Hematopoietic multipotent progenitor cell treated with erythropoietin and hydrocortisone succinate and interleukin-3 and kit ligand, for 6 days (in vitro differentiated cells): ENCODE data around the gene PCDH9.
A peak's percentile ranks its signal among the peaks of the same experiment; 100 is the strongest.

Source experiments
- DNase-seq: peaks from one replicate; pipeline ENCODE4 v3.0.0-alpha.2; 2015

Gene PCDH9

DNA sequence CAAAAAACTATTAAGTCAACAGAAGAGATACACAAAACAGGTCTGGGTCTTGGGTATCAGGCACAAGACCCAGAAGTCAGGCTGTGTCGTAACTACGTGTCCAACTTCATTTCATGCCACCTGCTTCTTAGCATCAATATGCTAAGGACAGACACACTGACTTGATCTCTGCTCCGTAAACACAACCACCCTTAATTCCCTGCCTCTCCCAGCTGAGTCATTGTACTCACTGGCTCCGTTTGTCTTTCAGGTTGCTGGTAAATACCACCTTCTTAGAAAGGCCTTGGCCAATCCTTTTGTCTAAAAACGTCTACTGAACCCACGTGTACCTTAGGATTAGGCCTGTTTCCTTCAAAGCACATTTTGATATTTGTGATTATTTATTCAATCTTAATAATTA is 726.2 kb downstream of the PCDH9 start:
- DNase-seq = no peak

DNA sequence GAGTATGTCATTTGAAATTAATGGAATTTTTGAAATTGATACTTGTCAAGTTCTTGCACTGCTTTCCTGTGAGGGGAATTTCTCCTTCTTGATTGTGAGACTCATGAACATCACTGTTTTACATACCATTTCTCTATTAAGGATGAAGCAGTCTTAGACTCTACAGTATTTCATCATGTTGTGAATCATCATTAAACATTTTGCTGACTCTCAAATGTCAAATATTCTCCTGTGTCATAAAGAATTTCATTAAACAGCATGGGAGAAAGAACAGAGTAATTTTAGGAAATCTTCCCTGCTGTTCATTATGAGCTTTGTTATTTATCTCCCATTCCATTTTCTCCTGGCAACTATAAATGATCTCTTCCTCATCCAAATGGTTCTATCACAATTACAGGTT is 729.0 kb downstream of the PCDH9 start:
- no peak for DNase-seq

DNA sequence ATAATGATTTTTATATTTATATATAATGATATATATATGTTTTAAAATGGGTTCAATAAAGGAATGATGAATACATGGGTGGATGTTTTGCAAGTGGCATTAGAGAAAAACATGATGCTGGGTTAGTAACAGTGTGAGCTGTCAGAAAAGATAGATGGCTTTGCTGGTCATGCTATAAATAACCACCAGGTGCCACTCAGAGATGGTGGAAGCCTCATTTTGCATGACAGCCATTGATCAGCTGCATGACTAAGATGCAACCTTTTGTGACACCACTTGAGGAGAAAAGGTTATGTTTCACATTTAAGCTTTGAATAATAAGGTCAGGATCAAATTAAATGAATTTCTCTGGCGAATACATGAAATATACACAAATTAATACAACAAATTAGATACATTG is 737.7 kb downstream of the PCDH9 start:
- peak; percentile 9 for DNase-seq

GRCh38 chr13:66491251-66491650 is 738.9 kb downstream of the PCDH9 start:
- no peak for DNase-seq

- no peak for DNase-seq
These were observed 740.5 kb downstream of the PCDH9 start for GRCh38 chr13:66489586-66489985.

DNA sequence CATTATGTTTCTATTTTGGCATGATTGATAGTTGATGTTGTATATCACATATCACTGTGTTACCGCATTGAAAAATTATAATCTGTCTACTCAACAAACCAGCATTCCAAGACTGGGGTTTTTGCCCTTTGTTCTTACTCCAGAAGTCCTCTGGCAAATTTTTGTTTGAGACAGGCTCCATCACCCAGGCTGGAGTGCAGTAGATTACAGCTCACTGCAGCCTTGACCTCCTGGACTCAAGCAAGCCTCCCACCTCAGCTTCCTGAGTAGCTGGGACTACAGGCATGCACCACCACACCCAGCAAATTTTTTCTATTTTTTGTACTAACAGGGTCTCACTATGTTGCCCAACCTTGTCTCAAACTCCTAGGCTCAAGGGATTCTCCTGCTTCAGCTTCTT is 741.0 kb downstream of the PCDH9 start:
- no peak for DNase-seq

GRCh38 chr13:66483712-66484111 is 746.4 kb downstream of the PCDH9 start:
- DNase-seq = no peak

- DNase-seq = no peak
These were observed 747.3 kb downstream of the PCDH9 start for GRCh38 chr13:66482836-66483235.

GRCh38 chr13:66477816-66478215 is 752.3 kb downstream of the PCDH9 start:
- DNase-seq = no peak

DNA sequence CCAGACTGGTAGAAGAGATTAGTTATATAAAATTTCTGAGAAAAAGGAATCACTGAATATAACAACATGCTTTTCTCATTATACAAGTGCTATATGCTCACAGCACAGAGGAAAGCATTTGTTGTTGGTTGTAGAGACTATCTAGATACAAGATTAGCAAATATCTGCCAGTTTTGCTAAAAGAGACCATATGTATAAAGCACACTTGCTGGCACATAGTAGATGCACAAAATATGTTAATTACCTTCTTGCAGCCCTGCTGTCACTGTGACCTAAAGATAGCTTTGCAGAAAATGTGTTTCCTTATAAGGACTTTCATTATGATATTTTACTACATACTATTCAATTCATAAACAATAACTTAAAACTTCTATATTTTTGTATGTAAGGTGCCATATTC is 755.1 kb downstream of the PCDH9 start:
- no peak for DNase-seq

DNA sequence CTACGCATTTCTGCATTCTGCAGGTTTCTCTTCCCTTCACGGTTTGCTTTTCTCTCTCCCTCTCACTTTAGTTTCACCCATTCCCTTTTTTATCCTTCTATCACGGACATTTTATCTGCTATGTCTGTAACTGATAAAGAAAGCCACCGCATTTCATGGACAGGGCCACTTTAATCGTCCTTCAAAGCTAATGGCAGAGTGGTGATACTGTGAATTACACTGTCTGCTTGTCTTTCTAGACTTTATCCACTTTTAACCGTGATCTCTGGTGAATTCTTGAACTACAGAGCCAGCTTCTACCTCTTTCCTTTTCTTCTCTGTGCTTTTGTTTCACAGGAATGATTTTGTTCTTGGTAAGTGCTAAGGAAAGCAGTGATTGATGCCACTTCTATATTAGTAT is 760.4 kb downstream of the PCDH9 start:
- DNase-seq = no peak

DNA sequence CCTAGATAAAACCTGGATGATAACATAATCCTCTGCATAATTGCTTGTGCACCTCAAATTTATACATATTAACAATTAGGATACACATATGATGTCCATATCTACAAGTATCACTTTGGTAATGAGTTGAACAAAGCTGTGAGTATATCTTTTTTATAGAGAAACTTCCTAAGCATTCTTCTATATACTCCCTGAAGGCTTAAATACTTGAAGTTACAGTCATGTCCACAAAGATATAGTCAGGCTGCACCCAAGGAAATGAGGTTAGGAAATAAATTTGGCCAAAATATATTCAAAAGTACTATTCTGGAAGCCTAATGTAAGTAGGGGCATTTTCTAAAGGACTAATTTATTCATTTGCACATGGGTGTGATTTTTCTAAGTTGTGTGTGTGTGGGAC is 761.5 kb downstream of the PCDH9 start:
- no peak for DNase-seq

DNA sequence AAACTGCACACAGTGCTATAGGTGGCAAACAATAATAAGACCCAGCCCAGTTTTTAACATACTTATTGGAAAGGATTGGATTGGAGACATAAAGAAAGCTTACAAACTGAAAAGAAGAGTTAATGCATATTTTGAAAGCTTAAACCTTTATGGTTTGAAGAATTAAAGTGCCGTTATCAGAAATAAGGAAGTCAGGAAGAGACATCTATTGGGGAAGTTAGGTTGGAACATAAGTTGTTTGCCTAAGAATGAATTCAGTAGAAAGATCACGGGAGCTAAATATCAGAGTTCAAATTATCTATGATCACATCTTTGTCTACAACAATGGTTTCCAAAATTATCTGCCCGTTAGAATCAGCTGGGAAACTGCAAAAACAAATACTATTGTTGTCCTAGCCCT is 767.9 kb downstream of the PCDH9 start:
- DNase-seq = peak; percentile 5

GRCh38 chr13:66461021-66461420 is 769.1 kb downstream of the PCDH9 start:
- no peak for DNase-seq

GRCh38 chr13:66459634-66460033 is 770.5 kb downstream of the PCDH9 start:
- no peak for DNase-seq

GRCh38 chr13:66459143-66459542 is 771.0 kb downstream of the PCDH9 start:
- DNase-seq = no peak

DNA sequence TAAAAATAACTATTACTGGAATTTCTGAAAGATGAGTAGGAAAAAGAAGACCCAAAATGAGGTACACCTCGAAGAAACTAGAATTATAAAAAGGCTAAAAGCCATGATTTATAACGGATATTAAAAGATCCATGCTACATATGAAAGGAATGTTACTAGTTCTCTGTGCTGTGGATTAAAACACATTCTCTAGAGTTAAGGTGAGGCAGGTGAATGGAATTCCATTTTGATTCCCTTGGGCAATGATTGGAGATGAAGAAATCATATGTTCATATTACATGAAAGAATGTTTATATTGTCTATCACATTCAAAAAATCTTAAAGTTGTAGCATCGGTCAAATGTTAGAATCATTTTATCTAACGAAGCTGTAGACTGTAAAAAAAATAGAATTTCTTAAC is 783.7 kb downstream of the PCDH9 start:
- no peak for DNase-seq

DNA sequence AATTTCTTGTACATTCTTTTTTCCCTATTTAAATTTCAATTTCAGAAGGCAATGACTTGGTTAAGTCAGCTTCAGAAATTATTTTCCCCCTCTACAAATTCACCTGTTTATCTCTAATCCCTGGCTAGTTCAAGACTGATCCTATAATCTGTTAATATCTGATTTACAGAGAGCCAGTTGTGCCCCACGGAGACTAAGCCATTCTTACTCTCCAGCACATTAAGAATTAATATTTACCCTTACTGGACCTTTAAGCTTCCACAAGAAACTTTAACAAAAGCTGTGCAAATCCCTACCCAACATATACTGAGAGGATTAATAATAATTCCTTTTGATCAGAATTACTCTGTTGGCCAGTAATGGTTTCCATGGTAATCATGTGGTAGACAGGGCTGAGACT is 786.2 kb downstream of the PCDH9 start:
- no peak for DNase-seq

DNA sequence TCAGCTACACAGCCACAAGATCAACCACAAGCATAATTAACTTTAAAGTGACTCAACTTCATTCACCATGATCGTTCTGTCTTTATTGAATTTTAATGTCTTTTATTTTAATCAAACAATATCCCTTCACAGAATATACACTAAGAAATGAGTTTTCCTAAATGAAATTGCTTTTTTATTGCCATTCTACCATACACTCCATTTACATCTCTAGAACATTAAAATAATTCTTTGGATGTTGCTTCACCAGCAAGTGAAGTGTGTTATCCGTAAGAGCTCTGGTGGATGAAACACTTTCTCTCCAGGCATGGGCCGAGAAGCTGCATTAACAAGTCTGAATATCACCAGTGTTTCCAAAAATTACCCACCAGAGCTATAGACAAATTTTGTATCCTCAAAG is 789.2 kb downstream of the PCDH9 start:
- no peak for DNase-seq

DNA sequence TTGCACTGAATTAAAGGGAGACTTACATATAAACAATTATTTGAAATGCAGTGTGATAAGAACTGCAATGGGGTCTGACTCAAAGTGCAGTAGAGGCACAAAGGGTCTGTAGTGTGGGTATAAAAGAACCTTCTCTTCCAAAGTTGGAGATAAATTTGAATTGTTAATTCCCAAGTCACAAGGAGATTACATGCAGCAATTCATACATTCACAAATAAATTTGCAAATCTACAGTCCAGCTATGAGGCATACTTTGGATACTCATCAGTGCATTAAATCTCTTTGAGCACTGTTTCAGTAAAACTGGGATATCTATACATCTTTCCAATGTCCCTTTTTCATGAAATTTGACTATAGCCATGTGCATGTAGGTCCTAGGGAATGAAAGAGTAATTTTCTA is 799.4 kb downstream of the PCDH9 start:
- DNase-seq = no peak

DNA sequence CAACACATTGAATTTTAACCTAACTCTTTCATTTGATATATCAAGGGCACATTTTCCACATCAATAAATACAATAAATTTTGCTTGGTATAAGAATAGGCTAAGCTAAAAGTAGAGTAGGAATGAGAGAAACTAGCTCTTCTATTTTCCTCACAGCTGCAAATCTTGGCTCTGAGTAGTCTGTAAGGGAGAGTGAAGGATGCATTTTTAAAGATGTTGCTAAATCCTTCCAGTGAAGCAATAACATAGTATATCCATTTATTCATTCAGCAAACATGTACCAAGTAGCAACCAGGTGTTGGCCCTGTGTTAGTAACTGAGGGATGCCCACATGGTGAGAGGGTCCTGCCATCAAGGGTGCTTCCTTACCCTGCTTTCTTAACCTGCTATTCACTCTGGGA is 799.9 kb downstream of the PCDH9 start:
- DNase-seq = no peak

GRCh38 chr13:66429156-66429555 is 801.0 kb downstream of the PCDH9 start:
- no peak for DNase-seq

DNA sequence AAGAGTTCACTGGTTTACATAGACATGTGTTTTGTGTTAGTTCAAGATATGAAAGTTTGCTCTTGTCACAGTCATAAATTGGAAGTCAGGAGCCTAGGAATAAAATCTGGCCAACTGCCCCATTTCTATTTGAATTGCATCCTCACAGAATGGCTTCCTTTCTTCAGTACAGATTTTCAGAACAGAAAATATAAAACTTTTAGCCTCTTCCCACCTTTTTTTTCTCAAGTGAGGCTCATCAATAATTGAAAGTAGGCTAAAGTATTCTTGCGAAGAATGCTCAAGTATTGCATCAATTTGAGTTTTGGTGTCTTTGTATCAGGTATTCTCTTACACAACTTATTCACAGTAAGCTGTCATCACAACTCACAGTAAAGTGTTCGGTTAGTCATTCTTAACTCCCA is 802.7 kb downstream of the PCDH9 start:
- DNase-seq = no peak

GRCh38 chr13:66425741-66426140 is 804.4 kb downstream of the PCDH9 start:
- no peak for DNase-seq

GRCh38 chr13:66424422-66424821 is 805.7 kb downstream of the PCDH9 start:
- no peak for DNase-seq

DNA sequence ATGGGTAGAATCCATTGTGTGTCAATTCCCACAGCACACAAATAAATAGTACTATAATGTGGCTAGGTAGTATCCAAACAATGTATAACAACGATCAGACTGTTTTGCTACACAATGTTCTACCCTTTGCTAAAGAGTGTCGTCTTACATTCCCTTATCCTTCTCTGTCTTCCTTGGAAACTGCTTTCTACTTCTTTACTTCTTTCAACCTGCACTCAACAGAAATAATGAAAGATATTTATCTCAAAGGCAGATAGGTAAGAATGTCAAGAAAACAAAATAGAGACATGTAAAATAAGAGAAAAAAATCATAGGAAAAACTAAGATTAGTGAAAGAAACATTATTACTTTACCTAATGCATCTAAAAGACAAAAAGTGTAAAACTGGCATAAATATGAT is 814.7 kb downstream of the PCDH9 start:
- DNase-seq = no peak
